ENCODE results near the gene SLC36A3. TPM values are rescaled to one million over a fixed set of nuclear protein-coding genes. Genes with fewer than 3 reads are reported as not detected.

SLC36A3 gene
- total RNA-seq, 1 experiment from 2014 or later = not detected

DNA sequence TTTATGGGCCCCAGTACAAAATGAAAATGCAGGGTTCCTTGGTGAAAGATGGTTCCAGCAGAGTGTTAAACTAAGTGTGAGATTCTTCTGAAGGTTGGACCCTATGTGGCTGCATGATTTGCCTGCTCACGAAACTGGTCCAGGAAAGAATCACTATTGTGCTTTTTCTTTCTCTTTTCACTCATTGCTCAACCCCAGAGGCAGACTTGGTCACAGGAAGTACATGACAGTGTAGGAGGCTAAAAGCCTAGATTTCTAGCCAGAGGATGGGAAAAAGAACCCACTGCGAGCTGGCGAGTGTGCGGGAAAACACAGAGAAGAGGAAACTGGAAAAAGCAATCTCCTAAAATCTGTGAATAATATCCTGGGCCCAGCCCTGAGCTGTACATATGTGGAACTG lies 25.2 kb upstream of the SLC36A3 start:
- ChIA-PET CTCF (no interaction called here), RAD21 (ENCODE audit: low non-redundant PET in 1 of 2, low total read pairs in 2 of 2, uncharacterized antibody in 2 of 2, unreplicated experiment in 2 of 2) (no interaction called here), POLR2A (no interaction called here)
- H2AFZ ChIP-seq (ENCODE audit: low read depth, low read length, poor library complexity, severe bottlenecking) = no peak overlapping the region
- BruUV-seq (replicated peaks) = no TSS peak
- no peak for ATAC-seq
- no peak overlapping the region for H3K27ac ChIP-seq (ENCODE audit: low read depth, low read length)
- 0 out of 2 replicates have a peak, but pooled peaks cover 5% of the 10 kb centered on the region for H3K27me3 ChIP-seq (ENCODE audit: insufficient read depth, low read length)
- no peaks in the 10 kb centered on the region for H4K20me1 ChIP-seq (ENCODE audit: insufficient read depth)
- no peak overlapping the region for H3K9ac ChIP-seq (ENCODE audit: low read length)
- no peak overlapping the region for H3K4me2 ChIP-seq (ENCODE audit: low read length)
- TF ChIP-seq, protein P1, sequence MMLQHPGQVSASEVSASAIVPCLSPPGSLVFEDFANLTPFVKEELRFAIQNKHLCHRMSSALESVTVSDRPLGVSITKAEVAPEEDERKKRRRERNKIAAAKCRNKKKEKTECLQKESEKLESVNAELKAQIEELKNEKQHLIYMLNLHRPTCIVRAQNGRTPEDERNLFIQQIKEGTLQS (IDR thresholded peaks at IDR 0.05) = no peak
- TF ChIP-seq FOSL1 (IDR thresholded peaks at IDR 0.05; ENCODE audit: low read depth) = no peak
- TF ChIP-seq JUND (IDR thresholded peaks at IDR 0.05) = no peak
- TF ChIP-seq, protein P2, sequence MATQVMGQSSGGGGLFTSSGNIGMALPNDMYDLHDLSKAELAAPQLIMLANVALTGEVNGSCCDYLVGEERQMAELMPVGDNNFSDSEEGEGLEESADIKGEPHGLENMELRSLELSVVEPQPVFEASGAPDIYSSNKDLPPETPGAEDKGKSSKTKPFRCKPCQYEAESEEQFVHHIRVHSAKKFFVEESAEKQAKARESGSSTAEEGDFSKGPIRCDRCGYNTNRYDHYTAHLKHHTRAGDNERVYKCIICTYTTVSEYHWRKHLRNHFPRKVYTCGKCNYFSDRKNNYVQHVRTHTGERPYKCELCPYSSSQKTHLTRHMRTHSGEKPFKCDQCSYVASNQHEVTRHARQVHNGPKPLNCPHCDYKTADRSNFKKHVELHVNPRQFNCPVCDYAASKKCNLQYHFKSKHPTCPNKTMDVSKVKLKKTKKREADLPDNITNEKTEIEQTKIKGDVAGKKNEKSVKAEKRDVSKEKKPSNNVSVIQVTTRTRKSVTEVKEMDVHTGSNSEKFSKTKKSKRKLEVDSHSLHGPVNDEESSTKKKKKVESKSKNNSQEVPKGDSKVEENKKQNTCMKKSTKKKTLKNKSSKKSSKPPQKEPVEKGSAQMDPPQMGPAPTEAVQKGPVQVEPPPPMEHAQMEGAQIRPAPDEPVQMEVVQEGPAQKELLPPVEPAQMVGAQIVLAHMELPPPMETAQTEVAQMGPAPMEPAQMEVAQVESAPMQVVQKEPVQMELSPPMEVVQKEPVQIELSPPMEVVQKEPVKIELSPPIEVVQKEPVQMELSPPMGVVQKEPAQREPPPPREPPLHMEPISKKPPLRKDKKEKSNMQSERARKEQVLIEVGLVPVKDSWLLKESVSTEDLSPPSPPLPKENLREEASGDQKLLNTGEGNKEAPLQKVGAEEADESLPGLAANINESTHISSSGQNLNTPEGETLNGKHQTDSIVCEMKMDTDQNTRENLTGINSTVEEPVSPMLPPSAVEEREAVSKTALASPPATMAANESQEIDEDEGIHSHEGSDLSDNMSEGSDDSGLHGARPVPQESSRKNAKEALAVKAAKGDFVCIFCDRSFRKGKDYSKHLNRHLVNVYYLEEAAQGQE (IDR thresholded peaks at IDR 0.05; ENCODE audit: low read depth) = no peak
- no peak for TF ChIP-seq SRF (IDR thresholded peaks at IDR 0.05; ENCODE audit: low read depth)
- TF ChIP-seq, protein P3, sequence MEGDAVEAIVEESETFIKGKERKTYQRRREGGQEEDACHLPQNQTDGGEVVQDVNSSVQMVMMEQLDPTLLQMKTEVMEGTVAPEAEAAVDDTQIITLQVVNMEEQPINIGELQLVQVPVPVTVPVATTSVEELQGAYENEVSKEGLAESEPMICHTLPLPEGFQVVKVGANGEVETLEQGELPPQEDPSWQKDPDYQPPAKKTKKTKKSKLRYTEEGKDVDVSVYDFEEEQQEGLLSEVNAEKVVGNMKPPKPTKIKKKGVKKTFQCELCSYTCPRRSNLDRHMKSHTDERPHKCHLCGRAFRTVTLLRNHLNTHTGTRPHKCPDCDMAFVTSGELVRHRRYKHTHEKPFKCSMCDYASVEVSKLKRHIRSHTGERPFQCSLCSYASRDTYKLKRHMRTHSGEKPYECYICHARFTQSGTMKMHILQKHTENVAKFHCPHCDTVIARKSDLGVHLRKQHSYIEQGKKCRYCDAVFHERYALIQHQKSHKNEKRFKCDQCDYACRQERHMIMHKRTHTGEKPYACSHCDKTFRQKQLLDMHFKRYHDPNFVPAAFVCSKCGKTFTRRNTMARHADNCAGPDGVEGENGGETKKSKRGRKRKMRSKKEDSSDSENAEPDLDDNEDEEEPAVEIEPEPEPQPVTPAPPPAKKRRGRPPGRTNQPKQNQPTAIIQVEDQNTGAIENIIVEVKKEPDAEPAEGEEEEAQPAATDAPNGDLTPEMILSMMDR (IDR thresholded peaks at IDR 0.05 in 2 of 3, conservative IDR thresholded peaks at IDR 0.05 in 1 of 3; ENCODE audit: borderline replicate concordance in 1 of 3, insufficient read depth in 1 of 3, low read depth in 2 of 3, low read length in 2 of 3) = no peak
- no peak for TF ChIP-seq SIN3A (IDR thresholded peaks at IDR 0.05; ENCODE audit: low read depth)
- no peak for TF ChIP-seq ZFX (IDR thresholded peaks at IDR 0.05)
- TF ChIP-seq POLR2A (IDR thresholded peaks at IDR 0.05; ENCODE audit: borderline replicate concordance, extremely low read depth, insufficient read depth, insufficient read length) = no peak
- no peak for TF ChIP-seq POLR2AphosphoS5 (IDR thresholded peaks at IDR 0.05; ENCODE audit: low read depth, low read length)
- TF ChIP-seq EZH2 (IDR thresholded peaks at IDR 0.05) = no peak
- no peak for TF ChIP-seq TCF7L2 (IDR thresholded peaks at IDR 0.05; ENCODE audit: borderline replicate concordance, extremely low read depth, insufficient read depth, insufficient read length)
- TF ChIP-seq ZNF274 (IDR thresholded peaks at IDR 0.05; ENCODE audit: low read depth, low read length) = no peak
- no peak for TF ChIP-seq SP1 (IDR thresholded peaks at IDR 0.05; ENCODE audit: low read depth)
- TF ChIP-seq CBX3 (IDR thresholded peaks at IDR 0.05; ENCODE audit: low read depth) = no peak
- no peak for TF ChIP-seq RAD21 (IDR thresholded peaks at IDR 0.05; ENCODE audit: low read depth)
- intact Hi-C loops (cut with micrococcal nuclease) = no loop called here
- DNase-seq (ENCODE audit: low read depth, low spot score) = no peak
- no peaks in the 10 kb centered on the region for H3K36me3 ChIP-seq (ENCODE audit: control insufficient read depth in 1 of 2, insufficient read depth in 2 of 2, low read length in 2 of 2)
- no peaks in the 10 kb centered on the region for H3K9me3 ChIP-seq (ENCODE audit: control insufficient read depth in 1 of 2, insufficient read depth in 1 of 2, low read depth in 1 of 2, low read length in 2 of 2)
- no peaks in the 10 kb centered on the region for H3K79me2 ChIP-seq (ENCODE audit: insufficient read depth, low read length)
- H3K4me3 ChIP-seq (replicated peaks in 1 of 2; ENCODE audit: low read depth in 1 of 2, low read length in 2 of 2) = no peak overlapping the region
- H3K9me2 ChIP-seq (ENCODE audit: insufficient read depth) = no peaks in the 10 kb centered on the region
- no peaks in the 10 kb centered on the region for H3K4me1 ChIP-seq (ENCODE audit: control insufficient read depth in 1 of 2, insufficient read depth in 2 of 2, low read length in 2 of 2)
